Activated naive CD4-positive, alpha-beta T cell treated with anti-CD3 and anti-CD28 coated beads, Interleukin-2, amount 50 U/mL, for 72 hours (primary cell): ENCODE measurements around the gene TOX2. TPM values are rescaled to one million over a fixed set of nuclear protein-coding genes. Genes with fewer than 3 reads are reported as not detected.

ENCODE experiments used
- ATAC-seq, 2 donors: fragments of 150-1000 bp; cut with Tn5 transposase; 2 replicates each; pipeline ENCODE4 v1.10.0; 2021; ENCODE audit warnings: mild to moderate bottlenecking in 2 of 2, moderate library complexity in 2 of 2
- DNase-seq, 2 donors: peaks; one replicate each; pipeline ENCODE4 v3.0.0; 2021 to 2022; ENCODE audit warnings: low spot score in 2 of 2
- H3K27ac Mint-ChIP-seq, 2 donors: one replicate each; pipeline ENCODE4 v1.8.0; 2022; ENCODE audit warnings: mild to moderate bottlenecking in 2 of 2, mixed read lengths in 2 of 2
- H3K36me3 Mint-ChIP-seq, 2 donors: one replicate each; pipeline ENCODE4 v1.8.0; 2022; ENCODE audit warnings: mixed read lengths in 2 of 2
- H3K9me3 Mint-ChIP-seq, 2 donors: one replicate each; pipeline ENCODE4 v1.8.0; 2022; ENCODE audit warnings: mixed read lengths in 2 of 2
- total RNA-seq, 2 donors: library from RNA; stranded (reverse); gene quantifications; one replicate each; pipeline ENCODE4 v1.2.3, GENCODE V29; 2022

Gene TOX2
- total RNA-seq, 2 donors from 2014 or later = 1.5 to 3.6 TPM

GRCh38 chr20:43959920-43960227 lies 45.2 kb downstream of the TOX2 start:
- Mint-ChIP-seq H3K27ac (no peak overlapping the region), H3K9me3 (peaks cover 3 to 20% of the 10 kb centered on the region in 2 donors), H3K36me3 (peaks cover 16 to 31% of the 10 kb centered on the region in 2 donors)
- ATAC-seq (no peak), DNase-seq (no peak)

- no peak overlapping the region for H3K27ac Mint-ChIP-seq
- H3K36me3 Mint-ChIP-seq = peaks cover 16 to 31% of the 10 kb centered on the region in 2 donors
- peaks cover 3 to 20% of the 10 kb centered on the region in 2 donors for H3K9me3 Mint-ChIP-seq
- ATAC-seq (no peak), DNase-seq (no peak)
These were observed 45.6 kb downstream of the TOX2 start for GRCh38 chr20:43960231-43960630.

- H3K27ac Mint-ChIP-seq = no peak overlapping the region
- DNase-seq = peak in 1 of 2 donors; percentile 11
- H3K36me3 Mint-ChIP-seq = peaks cover 16 to 31% of the 10 kb centered on the region in 2 donors
- ATAC-seq = no peak
- peaks cover 3 to 20% of the 10 kb centered on the region in 2 donors for H3K9me3 Mint-ChIP-seq
These were observed 46.5 kb downstream of the TOX2 start for GRCh38 chr20:43961116-43961515.

- peaks cover 3 to 17% of the 10 kb centered on the region in 2 donors for H3K9me3 Mint-ChIP-seq
- no peak overlapping the region for H3K27ac Mint-ChIP-seq
- peaks cover 16 to 28% of the 10 kb centered on the region in 2 donors for H3K36me3 Mint-ChIP-seq
- ATAC-seq (no peak), DNase-seq (peak in 1 of 2 donors; percentile 41)
These were observed 47.2 kb downstream of the TOX2 start for GRCh38 chr20:43961541-43962471.

- Mint-ChIP-seq H3K27ac (no peak overlapping the region), H3K9me3 (peaks cover 2 to 10% of the 10 kb centered on the region in 2 donors), H3K36me3 (peaks cover 12 to 21% of the 10 kb centered on the region in 2 donors)
- ATAC-seq = no peak
- no peak for DNase-seq
These were observed 47.9 kb downstream of the TOX2 start for GRCh38 chr20:43962530-43962929.

- DNase-seq = no peak
- Mint-ChIP-seq H3K36me3 (peaks cover 5 to 14% of the 10 kb centered on the region in 2 donors), H3K27ac (no peak overlapping the region), H3K9me3 (peaks cover 0 to 2% of the 10 kb centered on the region in 2 donors)
- ATAC-seq = no peak
These were observed 48.6 kb downstream of the TOX2 start for GRCh38 chr20:43963233-43963632.

GRCh38 chr20:43963872-43964791 lies 49.5 kb downstream of the TOX2 start:
- Mint-ChIP-seq H3K9me3 (no peaks in the 10 kb centered on the region), H3K27ac (peak overlapping the region in 1 of 2 donors; percentile 15), H3K36me3 (peaks cover 0 to 7% of the 10 kb centered on the region in 2 donors)
- DNase-seq (no peak), ATAC-seq (peak; percentile 87 to 89)

GRCh38 chr20:43968341-43969000 lies 53.8 kb downstream of the TOX2 start:
- no peak overlapping the region for H3K27ac Mint-ChIP-seq
- DNase-seq (peak in 1 of 2 donors; percentile 18), ATAC-seq (no peak)
- no peaks in the 10 kb centered on the region for H3K36me3 Mint-ChIP-seq
- H3K9me3 Mint-ChIP-seq = no peaks in the 10 kb centered on the region

- Mint-ChIP-seq H3K36me3 (no peaks in the 10 kb centered on the region), H3K9me3 (no peaks in the 10 kb centered on the region), H3K27ac (no peak overlapping the region)
- no peak for ATAC-seq
- no peak for DNase-seq
These were observed 54.4 kb downstream of the TOX2 start for GRCh38 chr20:43969028-43969447.

- Mint-ChIP-seq H3K9me3 (no peaks in the 10 kb centered on the region), H3K27ac (no peak overlapping the region), H3K36me3 (no peaks in the 10 kb centered on the region)
- DNase-seq (no peak), ATAC-seq (no peak)
These were observed 55.0 kb downstream of the TOX2 start for GRCh38 chr20:43969501-43970182.

- no peak for DNase-seq
- no peak for ATAC-seq
- H3K36me3 Mint-ChIP-seq = peaks cover 5% of the 10 kb centered on the region in 2 donors
- no peak overlapping the region for H3K27ac Mint-ChIP-seq
- no peaks in the 10 kb centered on the region for H3K9me3 Mint-ChIP-seq
These were observed 56.6 kb downstream of the TOX2 start for GRCh38 chr20:43971267-43971666.

- no peak overlapping the region for H3K27ac Mint-ChIP-seq
- H3K36me3 Mint-ChIP-seq = peaks cover 5 to 7% of the 10 kb centered on the region in 2 donors
- DNase-seq = no peak
- no peak for ATAC-seq
- no peaks in the 10 kb centered on the region for H3K9me3 Mint-ChIP-seq
These were observed 57.4 kb downstream of the TOX2 start for GRCh38 chr20:43972051-43972450.

- H3K27ac Mint-ChIP-seq = no peak overlapping the region
- ATAC-seq (no peak), DNase-seq (no peak)
- H3K9me3 Mint-ChIP-seq = no peaks in the 10 kb centered on the region
- H3K36me3 Mint-ChIP-seq = peaks cover 5 to 7% of the 10 kb centered on the region in 2 donors
These were observed 58.0 kb downstream of the TOX2 start for GRCh38 chr20:43972692-43973091.

GRCh38 chr20:43973231-43973630 lies 58.6 kb downstream of the TOX2 start:
- Mint-ChIP-seq H3K27ac (no peak overlapping the region), H3K36me3 (peaks cover 5 to 7% of the 10 kb centered on the region in 2 donors), H3K9me3 (no peaks in the 10 kb centered on the region)
- DNase-seq (no peak), ATAC-seq (no peak)

GRCh38 chr20:43973671-43974450 lies 59.2 kb downstream of the TOX2 start:
- DNase-seq (no peak), ATAC-seq (no peak)
- Mint-ChIP-seq H3K9me3 (peaks cover 3 to 4% of the 10 kb centered on the region in 2 donors), H3K27ac (peak overlapping the region in 1 of 2 donors; percentile 40), H3K36me3 (peaks cover 5 to 7% of the 10 kb centered on the region in 2 donors)
